ENCODE results near the gene ANAPC7. TPM values are rescaled to one million over a fixed set of nuclear protein-coding genes. Genes with fewer than 3 reads are reported as not detected.
"Not testable (repeated sequence)": the region's sequence is repeated elsewhere in the genome, so short reads cannot be mapped to it uniquely, and the experiment has no call there.

The ANAPC7 gene
- polyA plus RNA-seq, 1 donor (not counting 4 experiments of a cell fraction or from before 2014, with no cell fraction given): 68.2 TPM

GRCh38 chr12:110421159-110421661 lies 17.7 kb upstream of the ANAPC7 start:
- Histone ChIP-seq H3K4me2 (ENCODE audit: control insufficient read depth, extremely low read depth, insufficient read depth, low read depth, low read length) (no peak overlapping the region), H3K27ac (ENCODE audit: control insufficient read depth, insufficient read depth, low read length) (no peak overlapping the region), H3K4me1 (ENCODE audit: control insufficient read depth, extremely low read depth, insufficient read depth, low read length) (no peaks in the 10 kb centered on the region), H3K4me3 (ENCODE audit: control insufficient read depth in 2 of 3, extremely low read depth in 1 of 3, insufficient read depth in 2 of 3, low read depth in 1 of 3, low read length in 3 of 3) (no peak overlapping the region), H4K20me1 (ENCODE audit: control insufficient read depth, extremely low read depth, insufficient read depth, low read length) (no peaks in the 10 kb centered on the region), H3K36me3 (ENCODE audit: control insufficient read depth in 2 of 2, extremely low read depth in 1 of 2, insufficient read depth in 2 of 2, low read length in 2 of 2) (no peaks in the 10 kb centered on the region), H3K79me2 (ENCODE audit: control insufficient read depth, insufficient read depth, low read length) (no peaks in the 10 kb centered on the region), H3K9me1 (ENCODE audit: control insufficient read depth, extremely low read depth, insufficient read depth, low read length) (no peaks in the 10 kb centered on the region), H2AFZ (ENCODE audit: control insufficient read depth, low read length) (no peak overlapping the region), H3K9ac (ENCODE audit: control insufficient read depth, extremely low read depth, insufficient read depth, low read length) (no peak overlapping the region), H3K9me3 (ENCODE audit: control insufficient read depth, low read depth, low read length) (no peaks in the 10 kb centered on the region), H3K27me3 (ENCODE audit: control insufficient read depth, extremely low read depth, insufficient read depth, low read length) (no peaks in the 10 kb centered on the region)
- TF ChIP-seq CTCF (optimal IDR thresholded peaks at IDR 0.05 in 1 of 3, IDR thresholded peaks at IDR 0.05 in 1 of 3, conservative IDR thresholded peaks at IDR 0.05 in 1 of 3; ENCODE audit: extremely low read depth in 1 of 3, insufficient read depth in 2 of 3, low read length in 3 of 3) (no peak), EZH2 (IDR thresholded peaks at IDR 0.05; ENCODE audit: low read length) (no peak)
- dilution Hi-C loops (cut with MboI; ENCODE audit: extremely low pct_ligation_motif_present, low sequenced_read_pairs): no loop called here
- no peak for FAIRE-seq
- DNase-seq (ENCODE audit: low read depth, low spot score): no peak

GRCh38 chr12:110420644-110421043 lies 17.1 kb upstream of the ANAPC7 start:
- H3K27ac ChIP-seq (ENCODE audit: control insufficient read depth, insufficient read depth, low read length); H3K27me3 ChIP-seq (ENCODE audit: control insufficient read depth, extremely low read depth, insufficient read depth, low read length); H3K36me3 ChIP-seq (ENCODE audit: control insufficient read depth in 2 of 2, extremely low read depth in 1 of 2, insufficient read depth in 2 of 2, low read length in 2 of 2); H2AFZ ChIP-seq (ENCODE audit: control insufficient read depth, low read length); H3K9me3 ChIP-seq (ENCODE audit: control insufficient read depth, low read depth, low read length); H3K4me3 ChIP-seq (ENCODE audit: control insufficient read depth in 2 of 3, extremely low read depth in 1 of 3, insufficient read depth in 2 of 3, low read depth in 1 of 3, low read length in 3 of 3); dilution Hi-C loops (cut with MboI; ENCODE audit: extremely low pct_ligation_motif_present, low sequenced_read_pairs); DNase-seq (ENCODE audit: low read depth, low spot score); FAIRE-seq; H3K4me2 ChIP-seq (ENCODE audit: control insufficient read depth, extremely low read depth, insufficient read depth, low read depth, low read length); H4K20me1 ChIP-seq (ENCODE audit: control insufficient read depth, extremely low read depth, insufficient read depth, low read length); H3K9me1 ChIP-seq (ENCODE audit: control insufficient read depth, extremely low read depth, insufficient read depth, low read length); H3K9ac ChIP-seq (ENCODE audit: control insufficient read depth, extremely low read depth, insufficient read depth, low read length); H3K79me2 ChIP-seq (ENCODE audit: control insufficient read depth, insufficient read depth, low read length); H3K4me1 ChIP-seq (ENCODE audit: control insufficient read depth, extremely low read depth, insufficient read depth, low read length): not testable (repeated sequence)

GRCh38 chr12:110417113-110417512 lies 13.6 kb upstream of the ANAPC7 start:
- H4K20me1 ChIP-seq (ENCODE audit: control insufficient read depth, extremely low read depth, insufficient read depth, low read length); dilution Hi-C loops (cut with MboI; ENCODE audit: extremely low pct_ligation_motif_present, low sequenced_read_pairs); H2AFZ ChIP-seq (ENCODE audit: control insufficient read depth, low read length); H3K4me2 ChIP-seq (ENCODE audit: control insufficient read depth, extremely low read depth, insufficient read depth, low read depth, low read length); H3K79me2 ChIP-seq (ENCODE audit: control insufficient read depth, insufficient read depth, low read length); H3K27me3 ChIP-seq (ENCODE audit: control insufficient read depth, extremely low read depth, insufficient read depth, low read length); H3K9ac ChIP-seq (ENCODE audit: control insufficient read depth, extremely low read depth, insufficient read depth, low read length); H3K9me1 ChIP-seq (ENCODE audit: control insufficient read depth, extremely low read depth, insufficient read depth, low read length); H3K4me1 ChIP-seq (ENCODE audit: control insufficient read depth, extremely low read depth, insufficient read depth, low read length); DNase-seq (ENCODE audit: low read depth, low spot score); H3K36me3 ChIP-seq (ENCODE audit: control insufficient read depth in 2 of 2, extremely low read depth in 1 of 2, insufficient read depth in 2 of 2, low read length in 2 of 2); H3K27ac ChIP-seq (ENCODE audit: control insufficient read depth, insufficient read depth, low read length); FAIRE-seq; H3K4me3 ChIP-seq (ENCODE audit: control insufficient read depth in 2 of 3, extremely low read depth in 1 of 3, insufficient read depth in 2 of 3, low read depth in 1 of 3, low read length in 3 of 3); H3K9me3 ChIP-seq (ENCODE audit: control insufficient read depth, low read depth, low read length): not testable (repeated sequence)

- H3K4me1 ChIP-seq (ENCODE audit: control insufficient read depth, extremely low read depth, insufficient read depth, low read length); H2AFZ ChIP-seq (ENCODE audit: control insufficient read depth, low read length); FAIRE-seq: not testable (repeated sequence)
These were observed 6.6 kb upstream of the ANAPC7 start for GRCh38 chr12:110410086-110410485.

More at GRCh38 chr12:110410086-110410485, 6.6 kb upstream of the ANAPC7 start:
- H3K36me3 ChIP-seq (ENCODE audit: control insufficient read depth in 2 of 2, extremely low read depth in 1 of 2, insufficient read depth in 2 of 2, low read length in 2 of 2); H3K9ac ChIP-seq (ENCODE audit: control insufficient read depth, extremely low read depth, insufficient read depth, low read length); H3K27ac ChIP-seq (ENCODE audit: control insufficient read depth, insufficient read depth, low read length); H3K9me3 ChIP-seq (ENCODE audit: control insufficient read depth, low read depth, low read length); H3K4me2 ChIP-seq (ENCODE audit: control insufficient read depth, extremely low read depth, insufficient read depth, low read depth, low read length); H3K79me2 ChIP-seq (ENCODE audit: control insufficient read depth, insufficient read depth, low read length); dilution Hi-C loops (cut with MboI; ENCODE audit: extremely low pct_ligation_motif_present, low sequenced_read_pairs); H4K20me1 ChIP-seq (ENCODE audit: control insufficient read depth, extremely low read depth, insufficient read depth, low read length); DNase-seq (ENCODE audit: low read depth, low spot score); H3K4me3 ChIP-seq (ENCODE audit: control insufficient read depth in 2 of 3, extremely low read depth in 1 of 3, insufficient read depth in 2 of 3, low read depth in 1 of 3, low read length in 3 of 3); H3K9me1 ChIP-seq (ENCODE audit: control insufficient read depth, extremely low read depth, insufficient read depth, low read length); H3K27me3 ChIP-seq (ENCODE audit: control insufficient read depth, extremely low read depth, insufficient read depth, low read length): not testable (repeated sequence)
